ENCODE results near the gene SMCO2.

SMCO2 gene

GRCh38 chr12:27478949-27479348, 32.4 kb downstream of the SMCO2 start:
- DNase-seq (ENCODE audit: extremely low read depth, low read depth) = no peak
- TF ChIP-seq, protein P1, sequence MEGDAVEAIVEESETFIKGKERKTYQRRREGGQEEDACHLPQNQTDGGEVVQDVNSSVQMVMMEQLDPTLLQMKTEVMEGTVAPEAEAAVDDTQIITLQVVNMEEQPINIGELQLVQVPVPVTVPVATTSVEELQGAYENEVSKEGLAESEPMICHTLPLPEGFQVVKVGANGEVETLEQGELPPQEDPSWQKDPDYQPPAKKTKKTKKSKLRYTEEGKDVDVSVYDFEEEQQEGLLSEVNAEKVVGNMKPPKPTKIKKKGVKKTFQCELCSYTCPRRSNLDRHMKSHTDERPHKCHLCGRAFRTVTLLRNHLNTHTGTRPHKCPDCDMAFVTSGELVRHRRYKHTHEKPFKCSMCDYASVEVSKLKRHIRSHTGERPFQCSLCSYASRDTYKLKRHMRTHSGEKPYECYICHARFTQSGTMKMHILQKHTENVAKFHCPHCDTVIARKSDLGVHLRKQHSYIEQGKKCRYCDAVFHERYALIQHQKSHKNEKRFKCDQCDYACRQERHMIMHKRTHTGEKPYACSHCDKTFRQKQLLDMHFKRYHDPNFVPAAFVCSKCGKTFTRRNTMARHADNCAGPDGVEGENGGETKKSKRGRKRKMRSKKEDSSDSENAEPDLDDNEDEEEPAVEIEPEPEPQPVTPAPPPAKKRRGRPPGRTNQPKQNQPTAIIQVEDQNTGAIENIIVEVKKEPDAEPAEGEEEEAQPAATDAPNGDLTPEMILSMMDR (IDR thresholded peaks at IDR 0.05; ENCODE audit: low read depth, low read length) = no peak

GRCh38 chr12:27480016-27480415, 33.5 kb downstream of the SMCO2 start:
- DNase-seq (ENCODE audit: extremely low read depth, low read depth) = no peak
- TF ChIP-seq, protein P1 (IDR thresholded peaks at IDR 0.05; ENCODE audit: low read depth, low read length) = no peak

- TF ChIP-seq, protein P1 (IDR thresholded peaks at IDR 0.05; ENCODE audit: low read depth, low read length) = no peak
- no peak for DNase-seq (ENCODE audit: extremely low read depth, low read depth)
Observed at GRCh38 chr12:27486961-27487360, 40.4 kb downstream of the SMCO2 start.

- TF ChIP-seq, protein P1 (IDR thresholded peaks at IDR 0.05; ENCODE audit: low read depth, low read length) = no peak
- no peak for DNase-seq (ENCODE audit: extremely low read depth, low read depth)
Observed at GRCh38 chr12:27488479-27488878, 41.9 kb downstream of the SMCO2 start.

- DNase-seq (ENCODE audit: extremely low read depth, low read depth) = no peak
- TF ChIP-seq, protein P1 (IDR thresholded peaks at IDR 0.05; ENCODE audit: low read depth, low read length) = no peak
Observed at GRCh38 chr12:27491226-27491625, 44.7 kb downstream of the SMCO2 start.

GRCh38 chr12:27493260-27493940, 46.9 kb downstream of the SMCO2 start:
- TF ChIP-seq, protein P1 (IDR thresholded peaks at IDR 0.05; ENCODE audit: low read depth, low read length) = no peak
- DNase-seq (ENCODE audit: extremely low read depth, low read depth) = no peak

- TF ChIP-seq, protein P1 (IDR thresholded peaks at IDR 0.05; ENCODE audit: low read depth, low read length) = no peak
Observed at GRCh38 chr12:27497446-27497845, 50.9 kb downstream of the SMCO2 start.

More at GRCh38 chr12:27497446-27497845, 50.9 kb downstream of the SMCO2 start:
- no peak for DNase-seq (ENCODE audit: extremely low read depth, low read depth)
